HL-60 (cell line): ENCODE data around the gene ESR1.

ENCODE experiments used
- DNase-seq, 2 experiments: peaks; one replicate each; pipeline ENCODE4 v3.0.0-alpha.2; 2010 to 2020; ENCODE audit warnings: low read depth in 1 of 2, low spot score in 1 of 2
- H3K27ac ChIP-seq: fragments of 250-450 bp; sonication (Bioruptor Pico); replicated peaks from 2 replicates; pipeline ENCODE4 v1.5.1; 2020; ENCODE audit warnings: mild to moderate bottlenecking, moderate library complexity
- H3K27me3 ChIP-seq: fragments of 250-450 bp; sonication (Bioruptor Pico); 2 replicates; pipeline ENCODE4 v1.5.1; 2021; ENCODE audit warnings: mild to moderate bottlenecking, moderate library complexity; ENCODE audit not compliant: insufficient read depth, poor library complexity, severe bottlenecking
- H3K4me3 ChIP-seq: replicated peaks from 2 replicates; pipeline ENCODE4 v1.5.1; 2011; ENCODE audit warnings: mild to moderate bottlenecking, control low read depth, low read length; ENCODE audit not compliant: insufficient read depth
- GABPA ChIP-seq: IDR thresholded peaks from 2 replicates; pipeline ENCODE4 v1.6.1; 2012; ENCODE audit warnings: low read depth
- POLR2AphosphoS5 ChIP-seq: IDR thresholded peaks from 2 replicates; pipeline ENCODE4 v1.6.1; 2012; ENCODE audit warnings: low read depth
- SPI1 ChIP-seq: IDR thresholded peaks from 2 replicates; pipeline ENCODE4 v1.6.1; 2012; ENCODE audit warnings: low read depth, mild to moderate bottlenecking, borderline replicate concordance
- TF ChIP-seq, protein P1 (sequence below): IDR thresholded peaks from 2 replicates; pipeline ENCODE4 v1.6.1; 2012; ENCODE audit warnings: low read depth; ENCODE audit not compliant: insufficient replicate concordance
- TF ChIP-seq, protein P2 (sequence below): IDR thresholded peaks from one replicate; pipeline ENCODE4 v1.5.1; 2011; ENCODE audit warnings: low read length, control low read depth, inconsistent platforms; ENCODE audit not compliant: insufficient read depth

ESR1 gene

DNA sequence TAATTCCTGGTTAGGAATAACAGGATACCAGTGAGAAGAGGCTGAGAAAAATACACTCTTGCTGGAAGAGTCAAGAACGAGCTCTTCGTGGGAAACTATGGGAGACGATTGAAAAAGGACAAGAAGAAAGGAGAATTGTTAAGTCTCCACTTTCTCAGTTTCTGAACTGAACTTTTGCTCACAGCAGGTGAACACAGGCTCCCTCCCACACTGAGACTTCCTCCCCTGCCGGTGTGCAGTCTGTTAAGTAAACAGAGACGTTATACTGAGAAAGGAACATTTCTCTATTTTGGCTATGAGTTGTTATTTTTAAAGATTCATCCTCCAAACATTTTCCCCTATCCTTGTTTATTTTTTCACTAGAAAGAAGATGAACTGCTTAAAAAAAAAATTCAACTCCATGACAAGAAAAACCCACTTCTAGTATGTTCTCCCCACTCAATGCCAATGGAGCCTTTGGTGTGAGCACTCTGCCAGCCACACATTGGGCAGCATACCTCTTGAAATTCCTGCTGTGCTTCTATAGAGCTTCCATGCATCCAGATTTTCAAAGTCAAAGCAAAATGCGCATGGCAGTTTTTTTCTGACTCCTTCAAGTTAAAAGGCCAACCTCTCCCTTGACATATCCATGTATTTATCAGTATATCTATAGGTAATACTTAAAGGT lies 250.5 kb downstream of the ESR1 start:
- Histone ChIP-seq H3K27me3 (no peaks in the 10 kb centered on the region), H3K4me3 (no peak overlapping the region), H3K27ac (no peak overlapping the region)
- no peak for DNase-seq
- TF ChIP-seq POLR2AphosphoS5 = no peak
- TF ChIP-seq, protein P1, sequence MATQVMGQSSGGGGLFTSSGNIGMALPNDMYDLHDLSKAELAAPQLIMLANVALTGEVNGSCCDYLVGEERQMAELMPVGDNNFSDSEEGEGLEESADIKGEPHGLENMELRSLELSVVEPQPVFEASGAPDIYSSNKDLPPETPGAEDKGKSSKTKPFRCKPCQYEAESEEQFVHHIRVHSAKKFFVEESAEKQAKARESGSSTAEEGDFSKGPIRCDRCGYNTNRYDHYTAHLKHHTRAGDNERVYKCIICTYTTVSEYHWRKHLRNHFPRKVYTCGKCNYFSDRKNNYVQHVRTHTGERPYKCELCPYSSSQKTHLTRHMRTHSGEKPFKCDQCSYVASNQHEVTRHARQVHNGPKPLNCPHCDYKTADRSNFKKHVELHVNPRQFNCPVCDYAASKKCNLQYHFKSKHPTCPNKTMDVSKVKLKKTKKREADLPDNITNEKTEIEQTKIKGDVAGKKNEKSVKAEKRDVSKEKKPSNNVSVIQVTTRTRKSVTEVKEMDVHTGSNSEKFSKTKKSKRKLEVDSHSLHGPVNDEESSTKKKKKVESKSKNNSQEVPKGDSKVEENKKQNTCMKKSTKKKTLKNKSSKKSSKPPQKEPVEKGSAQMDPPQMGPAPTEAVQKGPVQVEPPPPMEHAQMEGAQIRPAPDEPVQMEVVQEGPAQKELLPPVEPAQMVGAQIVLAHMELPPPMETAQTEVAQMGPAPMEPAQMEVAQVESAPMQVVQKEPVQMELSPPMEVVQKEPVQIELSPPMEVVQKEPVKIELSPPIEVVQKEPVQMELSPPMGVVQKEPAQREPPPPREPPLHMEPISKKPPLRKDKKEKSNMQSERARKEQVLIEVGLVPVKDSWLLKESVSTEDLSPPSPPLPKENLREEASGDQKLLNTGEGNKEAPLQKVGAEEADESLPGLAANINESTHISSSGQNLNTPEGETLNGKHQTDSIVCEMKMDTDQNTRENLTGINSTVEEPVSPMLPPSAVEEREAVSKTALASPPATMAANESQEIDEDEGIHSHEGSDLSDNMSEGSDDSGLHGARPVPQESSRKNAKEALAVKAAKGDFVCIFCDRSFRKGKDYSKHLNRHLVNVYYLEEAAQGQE = no peak
- TF ChIP-seq, protein P2, sequence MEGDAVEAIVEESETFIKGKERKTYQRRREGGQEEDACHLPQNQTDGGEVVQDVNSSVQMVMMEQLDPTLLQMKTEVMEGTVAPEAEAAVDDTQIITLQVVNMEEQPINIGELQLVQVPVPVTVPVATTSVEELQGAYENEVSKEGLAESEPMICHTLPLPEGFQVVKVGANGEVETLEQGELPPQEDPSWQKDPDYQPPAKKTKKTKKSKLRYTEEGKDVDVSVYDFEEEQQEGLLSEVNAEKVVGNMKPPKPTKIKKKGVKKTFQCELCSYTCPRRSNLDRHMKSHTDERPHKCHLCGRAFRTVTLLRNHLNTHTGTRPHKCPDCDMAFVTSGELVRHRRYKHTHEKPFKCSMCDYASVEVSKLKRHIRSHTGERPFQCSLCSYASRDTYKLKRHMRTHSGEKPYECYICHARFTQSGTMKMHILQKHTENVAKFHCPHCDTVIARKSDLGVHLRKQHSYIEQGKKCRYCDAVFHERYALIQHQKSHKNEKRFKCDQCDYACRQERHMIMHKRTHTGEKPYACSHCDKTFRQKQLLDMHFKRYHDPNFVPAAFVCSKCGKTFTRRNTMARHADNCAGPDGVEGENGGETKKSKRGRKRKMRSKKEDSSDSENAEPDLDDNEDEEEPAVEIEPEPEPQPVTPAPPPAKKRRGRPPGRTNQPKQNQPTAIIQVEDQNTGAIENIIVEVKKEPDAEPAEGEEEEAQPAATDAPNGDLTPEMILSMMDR = no peak
- TF ChIP-seq GABPA = no peak
- TF ChIP-seq SPI1 = no peak

- H3K4me3 ChIP-seq = no peak overlapping the region
- no peak for TF ChIP-seq POLR2AphosphoS5
- no peak for TF ChIP-seq SPI1
- TF ChIP-seq GABPA = no peak
- TF ChIP-seq, protein P1 = no peak
- TF ChIP-seq, protein P2 = no peak
- DNase-seq = no peak
- no peaks in the 10 kb centered on the region for H3K27me3 ChIP-seq
- H3K27ac ChIP-seq = no peak overlapping the region
Observed at GRCh38 chr6:152059909-152060308, 252.4 kb downstream of the ESR1 start.

- H3K27ac ChIP-seq = no peak overlapping the region
- DNase-seq = no peak
- TF ChIP-seq GABPA = no peak
- TF ChIP-seq SPI1 = no peak
- TF ChIP-seq, protein P1 = no peak
- TF ChIP-seq, protein P2 = no peak
- TF ChIP-seq POLR2AphosphoS5 = no peak
- no peaks in the 10 kb centered on the region for H3K27me3 ChIP-seq
- no peak overlapping the region for H3K4me3 ChIP-seq
Observed at GRCh38 chr6:152062476-152062875, 255.0 kb downstream of the ESR1 start.
